GM19240 (cell line): Measurements from ENCODE around the gene HOXB3.
"Not testable (repeated sequence)": the region's sequence is repeated elsewhere in the genome, so short reads cannot be mapped to it uniquely, and the experiment has no call there.

Experiments used
- DNase-seq: peaks from one replicate; pipeline ENCODE4 v3.0.0; 2011; ENCODE audit warnings: low spot score; ENCODE audit not compliant: insufficient read length

Gene HOXB3

GRCh38 chr17:48546137-48546923 lies 43.7 kb downstream of the HOXB3 start:
- no peak for DNase-seq

- DNase-seq, result no peak
Observed at GRCh38 chr17:48545539-48545938, 44.5 kb downstream of the HOXB3 start.

- DNase-seq, result no peak
Observed at GRCh38 chr17:48545022-48545375, 45.0 kb downstream of the HOXB3 start, which contains the start of gene HOXB2. TSS of gene HOXB2 (minus strand) at chr17:48545109. CDS start at chr17:48544911, 198 bp downstream.

- DNase-seq, result no peak
Observed at GRCh38 chr17:48544349-48545021, 45.6 kb downstream of the HOXB3 start.

GRCh38 chr17:48543854-48544348 lies 46.1 kb downstream of the HOXB3 start:
- no peak for DNase-seq

GRCh38 chr17:48543107-48543853 lies 46.8 kb downstream of the HOXB3 start:
- DNase-seq, result no peak

- no peak for DNase-seq
Observed at GRCh38 chr17:48542698-48543106, 47.3 kb downstream of the HOXB3 start.

- DNase-seq, result no peak
Observed at GRCh38 chr17:48542114-48542656, 47.9 kb downstream of the HOXB3 start.

- DNase-seq, result no peak
Observed at GRCh38 chr17:48541577-48542113, 48.4 kb downstream of the HOXB3 start.

GRCh38 chr17:48541036-48541576 lies 48.9 kb downstream of the HOXB3 start:
- no peak for DNase-seq

- no peak for DNase-seq
Observed at GRCh38 chr17:48540213-48540612, 49.8 kb downstream of the HOXB3 start.

- DNase-seq, result no peak
Observed at GRCh38 chr17:48539177-48539576, 50.9 kb downstream of the HOXB3 start.

GRCh38 chr17:48537316-48537715 lies 52.7 kb downstream of the HOXB3 start:
- DNase-seq, result no peak

- DNase-seq, result not testable (repeated sequence)
Observed at GRCh38 chr17:48535793-48536559, 54.1 kb downstream of the HOXB3 start.

- DNase-seq, result no peak
Observed at GRCh38 chr17:48532261-48532660, 57.8 kb downstream of the HOXB3 start.

GRCh38 chr17:48530887-48531272 lies 59.2 kb downstream of the HOXB3 start, which contains the start of gene HOXB1:
TSS of gene HOXB1 (minus strand) at chr17:48531011. CDS start at chr17:48530904, 107 bp downstream.
- DNase-seq, result no peak

- no peak for DNase-seq
Observed at GRCh38 chr17:48530208-48530886, 59.7 kb downstream of the HOXB3 start.

GRCh38 chr17:48529683-48530009 lies 60.4 kb downstream of the HOXB3 start:
- DNase-seq, result no peak

GRCh38 chr17:48528936-48529682 lies 60.9 kb downstream of the HOXB3 start:
- DNase-seq, result no peak
